Measurements from ENCODE around the gene AGAP1.

The AGAP1 gene

DNA sequence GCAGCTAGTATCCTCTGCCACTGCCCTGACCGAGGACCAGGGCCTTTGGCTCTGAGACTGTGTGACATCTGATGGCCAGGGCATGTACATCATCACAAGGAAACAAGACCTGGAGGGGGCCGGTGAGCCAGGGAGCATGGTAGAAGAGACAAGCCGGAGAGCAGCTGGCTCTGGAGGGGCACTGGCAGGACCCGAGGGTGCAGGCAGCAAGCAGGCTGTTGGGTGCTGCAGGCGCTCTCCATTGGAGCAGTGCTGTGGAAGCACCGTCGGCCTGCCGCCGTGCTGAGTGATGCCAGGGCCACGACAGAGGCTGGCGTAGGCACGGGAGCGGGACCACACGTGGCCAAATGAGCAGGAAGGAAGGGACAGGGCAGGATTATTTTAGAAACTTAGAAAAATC is 339.1 kb downstream of the AGAP1 start:
- TF ChIP-seq FOXP2 (optimal IDR thresholded peaks at IDR 0.05; ENCODE audit: borderline replicate concordance, extremely low read depth, extremely low read length, insufficient read depth) (no peak), SIN3A (IDR thresholded peaks at IDR 0.05; ENCODE audit: borderline replicate concordance, insufficient read depth, low read length) (no peak), POLR2AphosphoS5 (IDR thresholded peaks at IDR 0.05; ENCODE audit: low read depth, low read length) (no peak), TAF1 (IDR thresholded peaks at IDR 0.05; ENCODE audit: borderline replicate concordance, insufficient read depth, low read length) (no peak)
- TF ChIP-seq, protein P1, sequence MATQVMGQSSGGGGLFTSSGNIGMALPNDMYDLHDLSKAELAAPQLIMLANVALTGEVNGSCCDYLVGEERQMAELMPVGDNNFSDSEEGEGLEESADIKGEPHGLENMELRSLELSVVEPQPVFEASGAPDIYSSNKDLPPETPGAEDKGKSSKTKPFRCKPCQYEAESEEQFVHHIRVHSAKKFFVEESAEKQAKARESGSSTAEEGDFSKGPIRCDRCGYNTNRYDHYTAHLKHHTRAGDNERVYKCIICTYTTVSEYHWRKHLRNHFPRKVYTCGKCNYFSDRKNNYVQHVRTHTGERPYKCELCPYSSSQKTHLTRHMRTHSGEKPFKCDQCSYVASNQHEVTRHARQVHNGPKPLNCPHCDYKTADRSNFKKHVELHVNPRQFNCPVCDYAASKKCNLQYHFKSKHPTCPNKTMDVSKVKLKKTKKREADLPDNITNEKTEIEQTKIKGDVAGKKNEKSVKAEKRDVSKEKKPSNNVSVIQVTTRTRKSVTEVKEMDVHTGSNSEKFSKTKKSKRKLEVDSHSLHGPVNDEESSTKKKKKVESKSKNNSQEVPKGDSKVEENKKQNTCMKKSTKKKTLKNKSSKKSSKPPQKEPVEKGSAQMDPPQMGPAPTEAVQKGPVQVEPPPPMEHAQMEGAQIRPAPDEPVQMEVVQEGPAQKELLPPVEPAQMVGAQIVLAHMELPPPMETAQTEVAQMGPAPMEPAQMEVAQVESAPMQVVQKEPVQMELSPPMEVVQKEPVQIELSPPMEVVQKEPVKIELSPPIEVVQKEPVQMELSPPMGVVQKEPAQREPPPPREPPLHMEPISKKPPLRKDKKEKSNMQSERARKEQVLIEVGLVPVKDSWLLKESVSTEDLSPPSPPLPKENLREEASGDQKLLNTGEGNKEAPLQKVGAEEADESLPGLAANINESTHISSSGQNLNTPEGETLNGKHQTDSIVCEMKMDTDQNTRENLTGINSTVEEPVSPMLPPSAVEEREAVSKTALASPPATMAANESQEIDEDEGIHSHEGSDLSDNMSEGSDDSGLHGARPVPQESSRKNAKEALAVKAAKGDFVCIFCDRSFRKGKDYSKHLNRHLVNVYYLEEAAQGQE (IDR thresholded peaks at IDR 0.05; ENCODE audit: insufficient read depth in 1 of 2, low read depth in 2 of 2, low read length in 2 of 2): no peak

DNA sequence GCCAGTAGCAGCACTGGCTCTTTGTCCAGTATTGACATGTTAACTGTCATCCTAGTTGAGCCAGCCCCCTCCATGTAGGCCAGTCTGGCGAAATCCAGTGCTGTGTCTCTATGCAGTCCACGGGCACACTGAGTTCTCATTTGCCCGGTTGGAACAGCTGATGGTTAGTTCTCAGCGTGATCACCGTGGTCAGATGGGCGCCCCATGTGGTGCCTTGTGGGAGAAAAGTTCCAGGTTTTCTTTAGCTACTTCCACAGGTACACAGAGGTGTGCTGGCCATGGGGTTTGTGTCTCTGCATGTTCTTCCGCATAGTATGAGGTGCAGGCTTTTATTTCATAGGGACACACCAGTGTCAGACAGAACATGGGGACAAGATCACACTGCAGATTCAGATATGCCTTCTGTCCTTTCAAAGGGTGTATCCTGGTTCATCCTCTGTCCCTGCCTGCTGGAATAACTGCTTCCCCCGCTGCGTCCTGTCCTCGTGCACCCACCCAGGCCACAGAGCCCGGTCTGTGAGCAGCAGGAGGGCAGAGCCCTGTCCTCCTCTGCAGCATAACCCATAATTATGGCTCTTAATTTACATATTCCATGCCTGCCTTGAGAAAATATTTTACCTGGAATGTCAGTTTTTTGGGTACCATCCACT is 340.3 kb downstream of the AGAP1 start:
- TF ChIP-seq POLR2AphosphoS5 (IDR thresholded peaks at IDR 0.05; ENCODE audit: low read depth, low read length): no peak
- no peak for TF ChIP-seq TAF1 (IDR thresholded peaks at IDR 0.05; ENCODE audit: borderline replicate concordance, insufficient read depth, low read length)
- TF ChIP-seq, protein P1 (IDR thresholded peaks at IDR 0.05; ENCODE audit: insufficient read depth in 1 of 2, low read depth in 2 of 2, low read length in 2 of 2): no peak
- no peak for TF ChIP-seq FOXP2 (optimal IDR thresholded peaks at IDR 0.05; ENCODE audit: borderline replicate concordance, extremely low read depth, extremely low read length, insufficient read depth)
- TF ChIP-seq SIN3A (IDR thresholded peaks at IDR 0.05; ENCODE audit: borderline replicate concordance, insufficient read depth, low read length): no peak

DNA sequence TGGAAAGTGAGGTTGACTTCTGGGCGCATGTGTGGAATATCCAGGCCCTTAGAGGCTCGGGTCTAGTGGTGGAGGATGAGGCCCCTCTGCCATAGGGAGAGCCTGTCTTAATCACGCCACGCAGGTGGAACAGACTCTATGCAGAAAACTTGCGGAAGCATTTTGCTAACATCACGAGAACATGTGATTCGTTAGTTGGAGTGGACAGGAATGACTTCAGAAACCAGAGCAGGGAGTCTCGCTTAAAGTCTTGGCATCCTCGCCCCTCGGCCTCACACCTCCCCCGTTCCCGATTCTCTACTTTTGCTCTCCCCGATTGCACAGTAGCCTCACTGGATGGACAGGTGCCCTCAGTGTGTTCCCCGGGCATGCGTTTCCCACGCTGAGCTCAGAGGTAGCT is 340.9 kb downstream of the AGAP1 start:
- TF ChIP-seq POLR2AphosphoS5 (IDR thresholded peaks at IDR 0.05; ENCODE audit: low read depth, low read length) (no peak), SIN3A (IDR thresholded peaks at IDR 0.05; ENCODE audit: borderline replicate concordance, insufficient read depth, low read length) (no peak), FOXP2 (optimal IDR thresholded peaks at IDR 0.05; ENCODE audit: borderline replicate concordance, extremely low read depth, extremely low read length, insufficient read depth) (no peak), TAF1 (IDR thresholded peaks at IDR 0.05; ENCODE audit: borderline replicate concordance, insufficient read depth, low read length) (no peak)
- TF ChIP-seq, protein P1 (IDR thresholded peaks at IDR 0.05; ENCODE audit: insufficient read depth in 1 of 2, low read depth in 2 of 2, low read length in 2 of 2): no peak

DNA sequence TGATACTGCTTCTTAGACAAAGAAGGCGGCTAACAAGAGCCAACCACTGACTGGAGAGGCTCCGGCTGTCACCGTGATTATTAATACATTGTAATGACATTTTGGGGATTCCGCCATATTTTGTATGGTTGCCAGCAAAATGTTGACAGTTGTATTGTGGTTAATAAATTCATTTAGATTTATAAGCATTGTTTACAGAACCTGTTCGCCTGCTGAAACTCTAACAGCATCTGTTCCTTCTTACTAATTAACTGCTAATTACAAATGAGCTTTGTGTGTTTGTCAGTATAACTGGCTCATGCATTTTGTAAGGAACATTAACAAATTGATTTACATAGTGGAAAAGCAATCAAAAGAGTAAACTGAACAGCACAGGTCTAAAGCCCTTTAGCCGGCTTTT is 342.0 kb downstream of the AGAP1 start:
- TF ChIP-seq POLR2AphosphoS5 (IDR thresholded peaks at IDR 0.05; ENCODE audit: low read depth, low read length) (no peak), SIN3A (IDR thresholded peaks at IDR 0.05; ENCODE audit: borderline replicate concordance, insufficient read depth, low read length) (no peak), FOXP2 (optimal IDR thresholded peaks at IDR 0.05; ENCODE audit: borderline replicate concordance, extremely low read depth, extremely low read length, insufficient read depth) (no peak), TAF1 (IDR thresholded peaks at IDR 0.05; ENCODE audit: borderline replicate concordance, insufficient read depth, low read length) (no peak)
- TF ChIP-seq, protein P1 (IDR thresholded peaks at IDR 0.05; ENCODE audit: insufficient read depth in 1 of 2, low read depth in 2 of 2, low read length in 2 of 2): no peak
